ENCODE results near the gene AP3B1.
"Not testable (repeated sequence)": the region's sequence is repeated elsewhere in the genome, so short reads cannot be mapped to it uniquely, and the experiment has no call there.

- TF ChIP-seq CTCF (IDR thresholded peaks at IDR 0.05); ZFX (IDR thresholded peaks at IDR 0.05; ENCODE audit: borderline replicate concordance): not testable (repeated sequence)
These were observed 105.8 kb downstream of the AP3B1 start for GRCh38 chr5:78188681-78189080.

Data from 22Rv1 (cell line).